ENCODE data around the gene DCT. TPM values are rescaled to one million over a fixed set of nuclear protein-coding genes. Genes with fewer than 3 reads are reported as not detected.
A peak's percentile ranks its signal among the peaks of the same experiment; 100 is the strongest.

The DCT gene
- total RNA-seq (2012; rRNA removed) = not detected in 2 replicates
- polyA plus RNA-seq (2012; rRNA removed) = not detected in 2 replicates
- polyA plus RNA-seq (2012; cell fraction: cytosol; rRNA removed) = not detected in 2 replicates
- 0.08 TPM in 1 of 2 replicates, not detected in the other for polyA plus RNA-seq (2012; cell fraction: nucleus; rRNA removed; ENCODE audit: low replicate concordance)
- Bru-seq, nascent RNA = percentile 8 among the genes with signal in this experiment
- percentile 6 among the genes with signal in this experiment for BruChase-seq, experiment 1, labeled RNA remaining after a 6-hour chase
- percentile 4 among the genes with signal in this experiment for BruChase-seq, experiment 2, labeled RNA remaining after a 2-hour chase
- long read RNA-seq = 0 reads

- H2AK9ac ChIP-seq (replicated peaks; ENCODE audit: low read depth, low read length, poor library complexity) = no peak within 1 kb of the TSS
- H3K56ac ChIP-seq (ENCODE audit: extremely low read depth, insufficient read depth, low read length) = no peak within 1 kb of the TSS
- ChIA-PET CTCF (no interaction called here), POLR2A (ENCODE audit: unreplicated experiment) (no interaction called here)
- no peaks in the 10 kb centered on the region for H3K9me1 ChIP-seq (ENCODE audit: insufficient read depth, low read length)
- no peaks in the 10 kb centered on the region for H3K79me1 ChIP-seq (ENCODE audit: low read depth in 1 of 2, low read length in 2 of 2)
- no peak within 1 kb of the TSS for H3K18ac ChIP-seq (ENCODE audit: low read depth, low read length)
- H4K5ac ChIP-seq (ENCODE audit: low read depth, low read length) = no peak within 1 kb of the TSS
- no peak within 1 kb of the TSS for H4K91ac ChIP-seq (ENCODE audit: insufficient read depth, low read depth, low read length)
- BruUV-seq (replicated peaks) = no TSS peak
- dilution Hi-C loops (cut with HindIII; ENCODE audit: low sequenced_read_pairs, unreplicated experiment) (no loop called here), in situ Hi-C loops (cut with MboI; ENCODE audit: low sequenced_read_pairs) (no loop called here), intact Hi-C loops (cut with micrococcal nuclease) (no loop called here)
- no peaks in the 10 kb centered on the region for H3K36me3 ChIP-seq (ENCODE audit: control insufficient read depth, insufficient read depth, low read length)
- H2BK20ac ChIP-seq (ENCODE audit: low read depth, low read length) = no peak within 1 kb of the TSS
- no peaks in the 10 kb centered on the region for H3K9me3 ChIP-seq (ENCODE audit: control insufficient read depth, insufficient read depth, low read length)
- H2AK5ac ChIP-seq (ENCODE audit: low read depth, low read length) = no peak within 1 kb of the TSS
- no peak within 1 kb of the TSS for H3K27ac ChIP-seq (ENCODE audit: insufficient read depth, low read length)
- no peak within 1 kb of the TSS for H3K4ac ChIP-seq (ENCODE audit: low read depth, low read length)
- no peak within 1 kb of the TSS for H3K4me3 ChIP-seq (ENCODE audit: insufficient read depth, low read depth, low read length)
- no peak within 1 kb of the TSS for H3K14ac ChIP-seq (replicated peaks; ENCODE audit: low read depth, low read length)
- TF ChIP-seq ELK1 (IDR thresholded peaks at IDR 0.05; ENCODE audit: borderline replicate concordance, low read depth, low read length) (no peak), NFE2L2 (IDR thresholded peaks at IDR 0.05; ENCODE audit: low read depth, low read length) (no peak), SMC3 (IDR thresholded peaks at IDR 0.05; ENCODE audit: low read depth, low read length) (no peak), RCOR1 (IDR thresholded peaks at IDR 0.05; ENCODE audit: insufficient replicate concordance, low read length) (no peak), MXI1 (IDR thresholded peaks at IDR 0.05; ENCODE audit: borderline replicate concordance, low read depth, low read length) (no peak), BHLHE40 (IDR thresholded peaks at IDR 0.05; ENCODE audit: low read depth, low read length) (no peak), CEBPB (IDR thresholded peaks at IDR 0.05; ENCODE audit: low read depth, low read length) (no peak), CHD1 (IDR thresholded peaks at IDR 0.05; ENCODE audit: low read depth, low read length) (no peak), POLR2A (IDR thresholded peaks at IDR 0.05; ENCODE audit: low read depth, low read length) (no peak), RAD21 (IDR thresholded peaks at IDR 0.05; ENCODE audit: low read length) (no peak), FOS (IDR thresholded peaks at IDR 0.05; ENCODE audit: low read depth, low read length) (no peak), RFX5 (IDR thresholded peaks at IDR 0.05; ENCODE audit: low read depth, low read length) (no peak), MAZ (IDR thresholded peaks at IDR 0.05; ENCODE audit: borderline replicate concordance, low read depth, low read length) (no peak), CTCF (conservative IDR thresholded peaks at IDR 0.05; ENCODE audit: low read depth, low read length) (no peak), USF2 (IDR thresholded peaks at IDR 0.05; ENCODE audit: low read depth, low read length) (no peak), MAFK (IDR thresholded peaks at IDR 0.05; ENCODE audit: low read depth, low read length) (no peak)
- WGBS, 2 experiments (ENCODE audit: extremely low coverage in 2 of 2, insufficient read length in 1 of 2) = no CpG with 5 or more reads among the region's 3 CpGs
- H3K4me2 ChIP-seq (ENCODE audit: low read depth, low read length) = no peak within 1 kb of the TSS
- no peak within 1 kb of the TSS for H2BK15ac ChIP-seq (ENCODE audit: low read depth, low read length)
- no peaks in the 10 kb centered on the region for H4K20me1 ChIP-seq (ENCODE audit: insufficient read depth, low read length)
- no peak within 1 kb of the TSS for H2BK120ac ChIP-seq (ENCODE audit: low read depth, low read length)
- H3K23ac ChIP-seq (ENCODE audit: low read depth, low read length) = no peak within 1 kb of the TSS
- no peak within 1 kb of the TSS for H2AFZ ChIP-seq (replicated peaks; ENCODE audit: low read length, poor library complexity)
- no peak within 1 kb of the TSS for H3K9ac ChIP-seq (ENCODE audit: low read depth, low read length)
- H2BK5ac ChIP-seq (ENCODE audit: low read depth, low read length, poor library complexity, severe bottlenecking) = no peak within 1 kb of the TSS
- DNase-seq (no peak), ATAC-seq (ENCODE audit: low read depth) (no peak)
- H3K4me1 ChIP-seq (ENCODE audit: control insufficient read depth, insufficient read depth, low read length) = no peaks in the 10 kb centered on the region
- no peak within 1 kb of the TSS for H4K8ac ChIP-seq (ENCODE audit: low read depth in 2 of 2, low read length in 2 of 2)
- peaks cover 3% of the 10 kb centered on the region for H3K27me3 ChIP-seq (ENCODE audit: control insufficient read depth, insufficient read depth, low read length)
Measured at GRCh38 chr13:94479616-94480015, at the start of gene DCT. DCT (minus strand) TSS chr13:94479682; CDS start chr13:94479255, 427 bp downstream.

Measured in IMR-90 (cell line).